COLO668 (cell line): ENCODE measurements around the gene ACOXL.

Experiments used
- DNase-seq: peaks from one replicate; lab custom pipeline; 2025; ENCODE audit not compliant: unreplicated experiment; lab: John Stamatoyannopoulos, UW

Gene ACOXL

DNA sequence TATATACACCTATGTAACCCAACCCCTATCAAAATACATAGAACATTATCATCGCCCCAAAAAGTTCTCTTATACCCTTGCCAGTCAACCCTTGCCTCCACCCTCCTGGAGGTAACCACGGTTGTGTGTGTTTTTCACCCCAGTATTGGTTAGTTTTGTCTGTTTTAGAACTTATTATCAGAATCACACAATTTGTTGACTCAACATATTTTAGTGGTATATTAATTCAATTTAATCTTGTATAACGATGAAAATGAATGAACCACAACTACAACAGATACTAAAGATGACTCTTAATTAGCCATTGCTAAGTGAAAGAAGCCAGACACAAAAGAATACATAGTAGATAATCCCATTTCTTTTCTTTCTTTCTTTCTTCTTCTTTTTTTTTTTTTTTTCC is 19.3 kb downstream of the ACOXL start:
- no peak for DNase-seq

DNA sequence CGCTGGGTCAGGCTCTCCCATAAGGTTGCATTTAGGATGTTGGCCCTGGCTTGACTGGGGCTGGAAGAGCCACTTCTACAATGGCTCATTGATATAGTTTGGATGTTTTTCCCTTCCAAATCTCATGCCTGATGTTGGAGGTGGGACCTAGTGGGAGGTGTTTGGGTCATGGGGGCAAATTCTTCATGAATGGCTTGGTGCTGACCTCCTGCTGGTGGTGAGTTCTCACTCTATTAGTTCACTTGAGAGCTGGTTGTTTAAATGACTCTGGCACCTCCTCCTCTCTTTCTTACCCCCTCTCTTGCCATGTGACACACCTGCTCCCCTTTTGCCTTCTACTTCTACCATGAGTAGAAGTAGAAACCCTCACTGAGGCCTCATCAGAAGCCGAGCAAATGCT is 20.5 kb downstream of the ACOXL start:
- DNase-seq = no peak

- DNase-seq = no peak
Measured at GRCh38 chr2:110755491-110756078, 23.2 kb downstream of the ACOXL start.

DNA sequence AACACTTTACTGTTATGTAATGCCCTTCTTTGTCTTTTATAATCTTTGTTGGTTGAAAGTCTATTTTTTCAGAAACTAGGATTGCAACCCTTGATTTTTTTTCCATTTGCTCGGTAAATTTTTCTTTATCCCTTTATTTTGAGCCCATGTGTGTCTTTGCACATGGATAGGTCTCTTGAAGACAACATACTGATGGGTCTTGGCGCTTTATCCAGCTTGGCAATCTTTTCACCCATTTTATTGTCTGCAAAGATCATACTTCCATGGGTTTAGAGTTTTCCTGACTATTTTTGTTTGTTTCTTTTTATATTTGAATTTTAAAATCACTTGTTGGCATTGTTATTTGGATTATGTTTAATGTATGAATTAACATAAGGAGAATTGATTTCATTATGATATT is 27.0 kb downstream of the ACOXL start:
- DNase-seq = no peak

- no peak for DNase-seq
Measured at GRCh38 chr2:110764931-110765330, 32.6 kb downstream of the ACOXL start.

DNA sequence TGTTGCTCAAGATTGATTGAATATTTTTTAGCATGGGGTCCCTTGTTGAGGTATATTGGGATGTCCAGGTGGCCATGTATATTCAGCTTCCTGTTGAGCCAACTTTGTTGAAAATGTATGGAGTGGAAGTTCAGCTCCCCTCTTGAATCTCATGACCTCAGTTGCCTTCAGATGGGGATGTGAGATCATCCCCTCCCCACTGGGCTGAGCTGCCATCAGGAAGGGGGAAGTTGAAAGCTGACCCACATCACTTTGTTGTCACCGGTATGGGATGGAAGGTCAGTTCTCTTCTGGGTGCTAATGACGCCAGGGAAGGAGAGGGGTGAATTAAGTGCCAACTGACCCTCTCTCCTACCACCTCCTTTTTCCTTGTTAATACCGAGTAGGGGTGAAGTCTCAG is 33.9 kb downstream of the ACOXL start:
- DNase-seq = no peak

GRCh38 chr2:110768591-110768990 is 36.2 kb downstream of the ACOXL start:
- DNase-seq = peak; percentile 51

- DNase-seq = peak; percentile 74
Measured at GRCh38 chr2:110770404-110770958, 38.1 kb downstream of the ACOXL start.

- peak; percentile 76 for DNase-seq
Measured at GRCh38 chr2:110770959-110771431, 38.6 kb downstream of the ACOXL start.

GRCh38 chr2:110771547-110772382 is 39.4 kb downstream of the ACOXL start:
- DNase-seq = peak; percentile 30

GRCh38 chr2:110772383-110772755 is 40.0 kb downstream of the ACOXL start:
- DNase-seq = no peak

DNA sequence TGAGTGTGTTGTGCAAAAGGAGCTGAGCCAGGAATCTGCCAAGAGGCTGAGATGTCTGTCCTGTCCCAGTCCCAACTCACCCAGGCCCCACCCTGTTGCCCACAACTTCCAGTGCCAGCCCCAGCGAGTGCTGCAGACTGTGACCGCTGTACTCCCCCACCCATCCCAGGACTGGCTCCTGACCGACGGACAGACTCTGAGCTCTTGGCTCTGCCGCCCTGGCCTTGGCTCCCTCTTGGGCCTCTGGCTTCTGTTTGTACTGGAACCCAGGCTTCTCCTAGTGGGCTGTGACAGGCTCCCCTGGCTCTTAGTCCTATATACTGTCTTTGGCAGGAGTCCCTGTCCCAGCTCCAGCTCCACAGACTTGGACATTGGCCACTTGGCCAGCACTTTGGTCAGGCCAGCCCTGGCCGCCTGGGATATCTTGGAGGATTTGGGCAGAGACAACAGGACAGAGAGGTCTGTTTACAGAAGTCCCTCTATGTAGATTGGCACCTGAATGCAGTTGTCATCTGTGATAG is 41.1 kb downstream of the ACOXL start:
- DNase-seq = no peak

GRCh38 chr2:110774701-110775100 is 42.3 kb downstream of the ACOXL start:
- DNase-seq = no peak

- no peak for DNase-seq
Measured at GRCh38 chr2:110777531-110778311, 45.3 kb downstream of the ACOXL start.

DNA sequence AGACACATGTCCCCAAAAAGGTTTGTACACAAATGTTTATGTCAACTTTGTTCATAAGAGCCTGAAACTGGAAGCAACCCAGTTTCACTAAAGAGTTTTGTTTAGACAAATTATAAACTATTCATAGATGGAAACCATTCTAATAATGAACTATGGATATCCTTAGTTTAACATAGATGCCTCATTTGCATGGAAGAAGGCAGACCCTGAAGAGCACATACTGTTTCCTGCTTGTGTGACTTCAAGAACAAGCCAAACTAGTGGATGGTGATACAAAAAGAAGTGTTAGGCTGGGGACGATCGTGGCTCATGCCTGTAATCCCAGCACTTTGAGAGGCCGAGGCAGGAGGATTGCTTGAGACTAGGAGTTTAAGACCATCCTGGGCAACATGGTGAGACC is 48.1 kb downstream of the ACOXL start:
- DNase-seq = no peak

- DNase-seq = no peak
Measured at GRCh38 chr2:110783196-110783873, 51.0 kb downstream of the ACOXL start.

GRCh38 chr2:110784047-110784631 is 51.8 kb downstream of the ACOXL start:
- no peak for DNase-seq

DNA sequence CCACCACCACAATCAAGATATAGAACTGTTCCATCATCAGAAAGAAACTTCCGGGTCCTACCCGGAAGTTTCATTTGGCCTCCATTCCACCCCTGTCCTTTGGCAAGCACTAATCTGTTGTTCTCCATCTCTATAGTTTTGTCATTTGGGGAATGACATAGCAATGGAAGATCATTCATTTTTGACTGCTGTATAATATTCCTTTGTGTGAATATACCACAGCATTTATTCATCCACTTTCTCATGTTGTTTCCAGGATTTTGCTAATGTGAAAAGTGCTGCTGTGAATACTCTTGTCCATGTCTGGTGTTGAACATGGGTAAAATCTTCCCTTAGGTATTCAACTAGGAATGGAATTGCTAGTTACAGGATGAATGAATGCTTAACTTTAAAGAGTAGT is 53.1 kb downstream of the ACOXL start:
- no peak for DNase-seq

- no peak for DNase-seq
Measured at GRCh38 chr2:110788976-110789375, 56.6 kb downstream of the ACOXL start.

- no peak for DNase-seq
Measured at GRCh38 chr2:110789706-110790105, 57.3 kb downstream of the ACOXL start.
